Glomerular visceral epithelial cell (primary cell): Measurements from ENCODE around the gene FGF2.
A peak's percentile ranks its signal among the peaks of the same experiment; 100 is the strongest.

ENCODE experiments used
- DNase-seq: peaks from one replicate; pipeline ENCODE4 v3.0.0-alpha.2; 2016; ENCODE audit errors: extremely low spot score

FGF2 gene

GRCh38 chr4:122894827-122895226 lies 68.2 kb downstream of the FGF2 start:
- peak; percentile 68 for DNase-seq

GRCh38 chr4:122895336-122895995 lies 68.8 kb downstream of the FGF2 start:
- DNase-seq: no peak

- DNase-seq: no peak
Measured at GRCh38 chr4:122896270-122896669, 69.6 kb downstream of the FGF2 start.

GRCh38 chr4:122898370-122899150 lies 71.9 kb downstream of the FGF2 start:
- peak; percentile 90 for DNase-seq

- DNase-seq: no peak
Measured at GRCh38 chr4:122899682-122900081, 73.1 kb downstream of the FGF2 start.

GRCh38 chr4:122900314-122900713 lies 73.7 kb downstream of the FGF2 start:
- DNase-seq: no peak

GRCh38 chr4:122901247-122902010 lies 74.8 kb downstream of the FGF2 start:
- no peak for DNase-seq

- no peak for DNase-seq
Measured at GRCh38 chr4:122903766-122904288, 77.2 kb downstream of the FGF2 start.

- no peak for DNase-seq
Measured at GRCh38 chr4:122906859-122907305, 80.3 kb downstream of the FGF2 start.

GRCh38 chr4:122908223-122908622 lies 81.6 kb downstream of the FGF2 start:
- DNase-seq: no peak

GRCh38 chr4:122909683-122910082 lies 83.1 kb downstream of the FGF2 start:
- DNase-seq: no peak

- no peak for DNase-seq
Measured at GRCh38 chr4:122911588-122911987, 85.0 kb downstream of the FGF2 start.

GRCh38 chr4:122912810-122913575 lies 86.4 kb downstream of the FGF2 start:
- no peak for DNase-seq

- peak; percentile 42 for DNase-seq
Measured at GRCh38 chr4:122914292-122914904, 87.8 kb downstream of the FGF2 start.

- no peak for DNase-seq
Measured at GRCh38 chr4:122914938-122915337, 88.3 kb downstream of the FGF2 start.

GRCh38 chr4:122917731-122918130 lies 91.1 kb downstream of the FGF2 start:
- no peak for DNase-seq

GRCh38 chr4:122920473-122920872 lies 93.8 kb downstream of the FGF2 start:
- DNase-seq: no peak

GRCh38 chr4:122921300-122921699 lies 94.7 kb downstream of the FGF2 start:
- DNase-seq: no peak

- DNase-seq: peak; percentile 69
Measured at GRCh38 chr4:122921971-122922876, 95.6 kb downstream of the FGF2 start, which contains the start of gene NUDT6. Gene NUDT6, minus strand, starts transcription at chr4:122922597. Its CDS starts 25 bp downstream, at chr4:122922572.
